Loucy (cell line): ENCODE results near the gene RPS23.

Experiments
- H2AFZ ChIP-seq: fragments of 200-600 bp; sonication (generic); 2 replicates; pipeline ENCODE4 v1.6.0; 2016; ENCODE audit warnings: antibody characterized with exemption, mild to moderate bottlenecking, low read length, moderate library complexity
- H3F3A ChIP-seq: fragments of 200-600 bp; 2 replicates; pipeline ENCODE4 v1.6.0; 2016; ENCODE audit warnings: antibody characterized with exemption, low read depth, mild to moderate bottlenecking
- H3K27me3 ChIP-seq: fragments of 200-600 bp; sonication (generic); 2 replicates; pipeline ENCODE4 v1.6.1; 2014; ENCODE audit warnings: low read length, mild to moderate bottlenecking; ENCODE audit not compliant: insufficient read depth, poor library complexity, severe bottlenecking
- H3K36me3 ChIP-seq: fragments of 200-600 bp; sonication (generic); 2 replicates; pipeline ENCODE4 v1.6.1; 2016; ENCODE audit warnings: low read length; ENCODE audit not compliant: insufficient read depth
- H3K4me1 ChIP-seq: fragments of 200-600 bp; sonication (generic); 2 replicates; pipeline ENCODE4 v1.5.1; 2014; ENCODE audit warnings: low read length, mild to moderate bottlenecking; ENCODE audit not compliant: insufficient read depth, poor library complexity, severe bottlenecking
- H3K4me2 ChIP-seq: fragments of 200-600 bp; sonication (generic); 2 replicates; pipeline ENCODE4 v1.6.0; 2014; ENCODE audit warnings: antibody characterized with exemption, low read length, low read depth, mild to moderate bottlenecking; ENCODE audit not compliant: poor library complexity, severe bottlenecking
- H3K4me3 ChIP-seq: fragments of 200-600 bp; sonication (generic); 2 replicates; pipeline ENCODE4 v1.5.1; 2014; ENCODE audit warnings: low read length, mild to moderate bottlenecking, mixed read lengths; ENCODE audit not compliant: poor library complexity, severe bottlenecking
- H3K79me2 ChIP-seq: fragments of 200-600 bp; sonication (generic); 2 replicates; pipeline ENCODE4 v1.6.1; 2014; ENCODE audit warnings: low read length; ENCODE audit not compliant: insufficient read depth
- H3K9ac ChIP-seq: fragments of 200-600 bp; sonication (generic); 2 replicates; pipeline ENCODE4 v1.6.0; 2014; ENCODE audit warnings: mild to moderate bottlenecking, low read depth, low read length, moderate library complexity; ENCODE audit not compliant: poor library complexity, severe bottlenecking
- H3K9me2 ChIP-seq: fragments of 200-600 bp; sonication (generic); replicated peaks from 2 replicates; pipeline ENCODE4 v1.6.1; 2016; ENCODE audit warnings: low read depth, low read length, mixed read lengths
- H3K9me3 ChIP-seq: fragments of 200-600 bp; sonication (generic); 2 replicates; pipeline ENCODE4 v1.6.1; 2014; ENCODE audit warnings: mild to moderate bottlenecking, antibody characterized with exemption, low read length, low read depth; ENCODE audit not compliant: insufficient read depth
- H4K20me1 ChIP-seq: fragments of 200-600 bp; sonication (generic); 2 replicates; pipeline ENCODE4 v1.6.0; 2014; ENCODE audit warnings: antibody characterized with exemption, low read length, mild to moderate bottlenecking; ENCODE audit not compliant: insufficient read depth, poor library complexity, severe bottlenecking
- EZH2phosphoT487 ChIP-seq: fragments of 200-600 bp; IDR thresholded peaks from 2 replicates; pipeline ENCODE4 v1.6.1; 2018; ENCODE audit warnings: antibody characterized with exemption, mild to moderate bottlenecking, moderate library complexity, borderline replicate concordance
- TF ChIP-seq, protein P1 (sequence below): fragments of 200-600 bp; sonication (generic); conservative IDR thresholded peaks from 2 replicates; pipeline ENCODE4 v1.5.1; 2014; ENCODE audit warnings: mild to moderate bottlenecking, antibody characterized with exemption, low read length

The RPS23 gene

DNA sequence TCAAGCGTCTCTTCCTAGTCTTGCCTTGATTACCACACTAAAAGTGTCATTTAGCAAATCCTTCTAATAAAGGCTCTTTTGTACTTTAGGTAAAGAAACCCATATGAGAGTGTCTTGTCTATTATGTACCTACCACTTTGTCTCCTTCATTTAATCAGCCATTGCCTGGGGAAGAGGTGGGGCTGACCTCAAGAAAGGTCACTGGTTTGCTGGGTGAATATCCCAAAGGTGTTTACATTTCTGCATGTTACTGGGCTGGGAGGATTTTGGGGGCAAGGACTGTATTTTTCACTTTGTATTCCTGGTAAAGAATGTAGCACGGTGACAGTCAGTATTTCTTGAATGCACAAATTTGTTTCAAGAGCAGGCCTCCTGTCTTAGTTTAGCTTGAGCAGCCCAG, 11.9 kb upstream of the RPS23 start:
- Histone ChIP-seq H3K4me3 (no peak overlapping the region), H3K4me1 (peaks cover 5% of the 10 kb centered on the region), H3K9ac (no peak overlapping the region), H3K9me2 (no peaks in the 10 kb centered on the region), H3K79me2 (no peaks in the 10 kb centered on the region), H3K4me2 (no peak overlapping the region), H2AFZ (no peak overlapping the region), H3K9me3 (no peaks in the 10 kb centered on the region), H3K27me3 (no peaks in the 10 kb centered on the region), H4K20me1 (no peaks in the 10 kb centered on the region), H3K36me3 (no peaks in the 10 kb centered on the region), H3F3A (no peaks in the 10 kb centered on the region)
- TF ChIP-seq, protein P1, sequence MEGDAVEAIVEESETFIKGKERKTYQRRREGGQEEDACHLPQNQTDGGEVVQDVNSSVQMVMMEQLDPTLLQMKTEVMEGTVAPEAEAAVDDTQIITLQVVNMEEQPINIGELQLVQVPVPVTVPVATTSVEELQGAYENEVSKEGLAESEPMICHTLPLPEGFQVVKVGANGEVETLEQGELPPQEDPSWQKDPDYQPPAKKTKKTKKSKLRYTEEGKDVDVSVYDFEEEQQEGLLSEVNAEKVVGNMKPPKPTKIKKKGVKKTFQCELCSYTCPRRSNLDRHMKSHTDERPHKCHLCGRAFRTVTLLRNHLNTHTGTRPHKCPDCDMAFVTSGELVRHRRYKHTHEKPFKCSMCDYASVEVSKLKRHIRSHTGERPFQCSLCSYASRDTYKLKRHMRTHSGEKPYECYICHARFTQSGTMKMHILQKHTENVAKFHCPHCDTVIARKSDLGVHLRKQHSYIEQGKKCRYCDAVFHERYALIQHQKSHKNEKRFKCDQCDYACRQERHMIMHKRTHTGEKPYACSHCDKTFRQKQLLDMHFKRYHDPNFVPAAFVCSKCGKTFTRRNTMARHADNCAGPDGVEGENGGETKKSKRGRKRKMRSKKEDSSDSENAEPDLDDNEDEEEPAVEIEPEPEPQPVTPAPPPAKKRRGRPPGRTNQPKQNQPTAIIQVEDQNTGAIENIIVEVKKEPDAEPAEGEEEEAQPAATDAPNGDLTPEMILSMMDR = no peak
- TF ChIP-seq EZH2phosphoT487 = no peak

DNA sequence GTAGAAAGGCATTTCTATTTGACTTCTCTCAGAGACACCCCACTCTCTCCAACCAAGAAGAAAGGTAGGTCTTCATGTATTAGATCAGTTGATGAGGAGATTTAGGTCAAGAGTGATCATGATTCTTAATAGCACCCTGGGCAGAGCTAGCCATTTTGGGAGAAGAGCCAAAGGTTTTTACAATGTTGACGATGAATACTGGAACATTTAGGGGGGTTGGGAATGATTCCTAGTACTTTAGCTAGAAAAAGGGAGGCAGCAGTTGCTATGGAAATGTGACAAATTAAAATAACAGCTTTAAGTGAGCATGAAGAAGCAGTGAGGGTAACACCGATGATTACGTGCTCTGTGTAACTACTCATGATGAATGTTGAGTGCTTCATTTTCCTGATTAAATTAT, 9.5 kb upstream of the RPS23 start:
- H3K4me2 ChIP-seq = no peak overlapping the region
- no peaks in the 10 kb centered on the region for H3K79me2 ChIP-seq
- H2AFZ ChIP-seq = no peak overlapping the region
- H3F3A ChIP-seq = no peaks in the 10 kb centered on the region
- peaks cover 8% of the 10 kb centered on the region for H3K4me1 ChIP-seq
- H3K9me2 ChIP-seq = no peaks in the 10 kb centered on the region
- H4K20me1 ChIP-seq = no peaks in the 10 kb centered on the region
- no peaks in the 10 kb centered on the region for H3K27me3 ChIP-seq
- H3K9ac ChIP-seq = no peak overlapping the region
- no peaks in the 10 kb centered on the region for H3K9me3 ChIP-seq
- H3K4me3 ChIP-seq = no peak overlapping the region
- H3K36me3 ChIP-seq = no peaks in the 10 kb centered on the region
- TF ChIP-seq, protein P1 = no peak
- TF ChIP-seq EZH2phosphoT487 = no peak

GRCh38 chr5:82285206-82285605, 7.1 kb upstream of the RPS23 start:
- no peaks in the 10 kb centered on the region for H4K20me1 ChIP-seq
- H3K9me2 ChIP-seq = no peaks in the 10 kb centered on the region
- no peak overlapping the region for H3K4me2 ChIP-seq
- H3K27me3 ChIP-seq = no peaks in the 10 kb centered on the region
- peaks cover 18% of the 10 kb centered on the region for H3K4me1 ChIP-seq
- H2AFZ ChIP-seq = no peak overlapping the region
- no peaks in the 10 kb centered on the region for H3K79me2 ChIP-seq
- H3K4me3 ChIP-seq = no peak overlapping the region
- H3K9me3 ChIP-seq = no peaks in the 10 kb centered on the region
- H3F3A ChIP-seq = no peaks in the 10 kb centered on the region
- no peak for TF ChIP-seq EZH2phosphoT487
- TF ChIP-seq, protein P1 = no peak
- H3K36me3 ChIP-seq = no peaks in the 10 kb centered on the region
- H3K9ac ChIP-seq = no peak overlapping the region
